Dermis blood vessel endothelial cell (primary cell): ENCODE measurements around the gene CDK11B. TPM values are rescaled to one million over a fixed set of nuclear protein-coding genes. Genes with fewer than 3 reads are reported as not detected.
"Not testable (repeated sequence)": the region's sequence is repeated elsewhere in the genome, so short reads cannot be mapped to it uniquely, and the experiment has no call there.

Experiments used
- DNase-seq: peaks from one replicate; pipeline ENCODE4 v3.0.0; 2010
- total RNA-seq: library from RNA; depleted of rRNA; stranded (reverse); fragments of >200 nt; gene quantifications from 2 replicates; pipeline ENCODE4 v1.2.3, GENCODE V29; 2014

Gene CDK11B
- total RNA-seq: 12.3 and 13.2 TPM in 2 replicates

DNA sequence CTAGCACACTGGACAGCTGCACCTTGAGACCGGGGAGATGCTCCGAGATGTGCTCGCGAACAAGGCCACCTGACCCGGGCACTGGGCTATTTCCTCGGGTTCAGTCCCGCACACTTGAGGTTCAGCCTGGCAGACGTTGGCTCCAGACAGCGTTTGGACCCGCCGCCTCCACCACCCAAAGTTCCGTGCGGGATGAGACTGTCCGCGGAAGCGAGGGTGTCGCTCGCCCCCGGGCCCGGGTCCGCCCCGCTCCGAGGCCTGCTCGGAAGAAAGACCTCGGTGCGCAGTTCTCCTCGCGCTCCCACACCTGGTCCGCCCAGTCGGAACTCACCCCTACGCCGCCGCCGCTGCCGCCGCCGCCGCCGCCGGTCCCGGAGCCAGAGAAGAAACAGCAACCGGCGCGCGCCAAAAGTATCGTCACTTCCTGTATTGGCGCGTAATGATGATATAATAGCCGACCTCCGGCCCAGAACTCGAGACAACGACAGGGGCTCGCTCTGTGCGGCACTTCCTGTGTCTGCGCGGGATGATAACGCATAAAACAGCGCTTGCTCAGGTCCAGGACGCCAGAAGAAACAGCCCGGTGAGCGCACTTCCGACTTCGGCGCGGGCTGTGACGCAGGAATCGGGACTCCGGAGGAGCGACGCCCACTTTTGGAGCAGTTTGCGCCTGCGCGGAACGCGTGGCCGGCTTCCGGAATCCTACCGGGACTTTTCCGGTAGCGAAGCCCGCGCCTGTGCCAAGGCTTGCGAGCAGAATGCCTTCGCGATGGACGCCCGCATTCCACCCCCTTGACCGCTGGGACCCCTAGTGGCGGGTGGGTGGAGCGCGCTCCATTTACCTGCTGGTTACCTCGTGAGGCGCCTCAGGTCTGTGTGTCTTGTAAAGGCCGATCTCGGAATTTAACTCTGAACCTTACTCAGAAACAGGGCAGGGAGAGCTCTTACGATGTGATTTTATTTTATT, at the start of gene CDK11B:
Gene CDK11B, minus strand, starts transcription at position 422 of the 967 bp plus-strand sequence. CDS start 1,519 bp downstream, outside the sequence.
- peak; percentile 98 for DNase-seq

DNA sequence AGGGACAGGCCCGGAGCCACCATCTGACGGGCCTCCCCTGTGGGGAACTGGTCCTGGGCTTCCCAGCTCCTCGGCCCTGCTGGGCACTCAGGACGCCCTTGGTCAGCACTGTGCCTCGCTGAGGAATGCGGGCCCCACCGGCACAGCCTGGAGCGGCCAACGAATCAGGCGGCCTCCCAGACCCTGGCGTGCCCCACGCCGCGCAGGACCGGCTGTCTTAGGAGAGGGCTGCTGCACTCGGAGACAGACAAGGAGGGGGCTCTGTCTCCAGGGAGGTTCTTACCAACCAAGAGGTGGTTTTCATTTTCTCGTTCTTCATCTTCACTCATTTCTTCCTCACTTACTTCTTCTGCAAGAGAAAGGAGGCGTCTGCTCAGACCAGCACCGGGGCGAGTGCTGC, 49.1 kb upstream of the CDK11B start:
- not testable (repeated sequence) for DNase-seq

DNA sequence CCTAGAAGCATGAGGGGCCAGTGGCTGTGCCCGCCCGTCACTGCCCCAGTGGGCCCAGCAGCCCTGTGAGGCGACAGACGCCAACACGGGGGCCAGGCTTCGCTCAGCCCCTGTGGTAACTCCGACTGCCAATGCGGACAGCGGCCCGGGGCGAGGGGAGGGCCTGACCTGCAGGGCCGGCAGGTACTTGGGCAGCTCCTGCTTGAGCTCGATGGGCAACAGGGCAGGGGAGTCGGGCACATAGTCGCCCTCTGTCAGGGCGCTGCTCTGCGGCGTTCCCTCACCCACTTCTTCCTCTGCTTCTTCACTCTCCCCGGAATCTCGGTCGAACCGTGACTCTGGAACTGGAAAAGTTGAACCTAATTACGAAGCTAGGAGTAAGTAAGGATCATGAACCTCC, 48.4 kb upstream of the CDK11B start:
- not testable (repeated sequence) for DNase-seq

DNA sequence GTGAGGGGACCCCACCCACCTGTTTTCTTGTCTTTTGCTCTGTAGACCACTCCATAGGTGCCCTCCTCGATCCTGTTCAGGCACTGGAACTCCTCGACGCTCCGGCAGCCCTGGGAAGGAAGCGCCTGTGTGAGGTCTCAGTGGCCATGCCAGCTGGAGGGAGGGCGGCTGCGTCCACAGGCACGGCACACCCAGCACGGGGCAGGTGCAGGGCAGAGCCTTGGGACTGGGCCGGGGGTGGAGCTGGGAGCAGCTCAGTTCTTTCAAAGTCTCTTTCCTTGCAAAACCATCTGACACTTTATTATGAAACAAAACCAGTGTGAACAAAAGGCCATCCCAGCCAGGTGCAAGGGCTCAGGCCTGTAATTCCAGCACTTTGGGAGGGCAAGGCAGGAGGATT, 46.8 kb upstream of the CDK11B start:
- not testable (repeated sequence) for DNase-seq

DNA sequence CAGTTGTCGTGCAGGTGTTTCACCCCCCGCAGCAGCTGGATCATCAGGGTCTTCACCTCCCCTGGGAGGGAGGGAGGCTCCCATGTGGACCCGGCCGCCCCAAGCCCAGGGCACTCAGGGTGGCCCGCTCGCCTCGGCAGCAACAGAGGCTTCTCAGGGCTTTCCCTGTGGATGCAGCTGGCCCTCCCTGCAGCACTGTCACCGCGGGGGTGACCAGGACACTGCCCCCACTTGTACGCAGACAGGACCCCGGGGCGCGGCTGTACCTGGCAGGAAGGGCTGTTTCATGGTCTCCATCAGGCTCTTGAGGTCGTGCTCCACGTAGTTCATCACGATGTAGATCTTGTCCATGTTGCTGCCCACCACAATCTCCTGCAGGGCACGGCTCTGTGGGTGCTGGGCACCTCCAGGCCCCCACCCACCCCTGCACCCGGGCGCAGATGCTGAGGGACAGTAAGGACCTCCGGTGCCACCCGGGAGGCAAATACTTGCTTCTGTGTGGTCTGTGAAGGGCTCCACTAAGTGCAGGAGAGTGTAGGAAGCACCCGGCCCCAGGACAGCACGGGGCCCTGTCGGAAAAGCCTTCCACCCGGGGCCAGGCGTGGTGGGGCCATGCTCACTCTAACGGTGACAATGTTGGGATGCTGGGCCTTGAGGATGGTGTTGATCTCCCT, 45.6 kb upstream of the CDK11B start:
- not testable (repeated sequence) for DNase-seq

DNA sequence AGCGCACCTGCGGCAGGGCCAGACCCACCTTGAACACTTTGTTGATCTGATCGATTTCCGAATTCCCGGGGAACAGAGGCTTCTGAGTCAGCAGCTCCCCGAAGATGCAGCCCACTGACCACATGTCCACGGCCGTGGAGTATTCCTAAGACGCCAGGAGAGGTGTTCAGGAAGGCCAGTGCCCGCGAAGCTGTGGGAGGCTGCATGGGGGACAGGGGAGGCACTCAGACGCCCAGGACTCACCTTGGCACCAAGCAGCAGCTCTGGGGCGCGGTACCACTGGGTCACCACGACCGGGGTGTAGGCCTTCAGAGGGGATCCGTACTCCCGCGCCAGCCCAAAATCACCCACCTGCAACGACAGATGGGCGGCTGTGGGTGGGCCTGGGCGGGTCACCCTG, 45.0 kb upstream of the CDK11B start:
- no peak for DNase-seq

DNA sequence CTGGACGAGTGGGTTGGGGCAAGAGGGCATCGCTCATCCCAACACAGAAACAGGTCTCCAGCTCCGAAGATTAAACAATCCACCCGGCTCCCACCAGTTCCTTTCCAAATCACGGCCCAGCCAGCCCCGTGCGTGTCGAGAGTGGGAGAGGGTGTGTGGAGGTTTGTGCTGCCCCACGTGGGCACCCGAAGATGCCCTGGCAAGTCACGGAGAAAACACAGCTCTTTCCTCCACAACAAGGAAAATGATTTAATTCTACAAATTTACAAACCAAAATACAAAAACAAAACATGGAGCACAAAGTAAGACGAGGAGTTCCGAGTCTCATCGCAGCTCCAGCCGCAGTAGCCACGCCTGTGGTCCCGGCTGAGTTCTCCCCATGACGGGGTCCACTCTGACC, 43.7 kb upstream of the CDK11B start:
- DNase-seq: not testable (repeated sequence)

DNA sequence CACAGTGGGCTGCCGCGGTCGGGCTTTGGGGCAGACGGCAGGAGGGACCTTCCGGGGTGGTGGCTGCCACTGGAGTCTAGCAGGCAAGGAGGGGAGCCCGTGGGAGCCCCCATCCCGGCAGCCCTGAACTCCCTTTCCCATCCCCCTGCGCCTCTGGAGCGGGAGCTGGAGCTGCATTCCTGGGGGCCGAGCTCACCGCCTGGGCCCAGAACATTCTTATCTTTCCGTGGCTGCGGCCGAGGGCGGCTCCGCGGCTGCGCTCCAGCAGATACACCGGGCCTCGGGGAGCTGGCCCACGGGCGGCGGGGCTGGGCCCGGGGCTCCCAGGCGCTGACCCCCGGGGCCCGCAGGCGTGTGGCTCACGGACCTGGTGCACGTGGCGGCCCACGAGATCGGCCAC, 41.8 kb upstream of the CDK11B start:
- DNase-seq: not testable (repeated sequence)

DNA sequence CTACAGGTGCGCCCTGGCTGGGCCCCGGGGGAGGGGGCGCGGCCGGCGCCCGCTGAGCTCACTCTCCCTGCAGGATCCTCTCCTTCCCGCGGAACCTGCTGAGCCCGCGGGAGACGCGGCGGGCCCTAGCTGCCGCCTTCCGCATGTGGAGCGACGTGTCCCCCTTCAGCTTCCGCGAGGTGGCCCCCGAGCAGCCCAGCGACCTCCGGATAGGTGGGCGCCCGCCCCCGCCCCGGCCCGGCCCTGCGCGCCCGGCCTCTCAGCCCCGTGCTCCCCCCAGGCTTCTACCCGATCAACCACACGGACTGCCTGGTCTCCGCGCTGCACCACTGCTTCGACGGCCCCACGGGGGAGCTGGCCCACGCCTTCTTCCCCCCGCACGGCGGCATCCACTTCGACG, 41.3 kb upstream of the CDK11B start:
- DNase-seq: not testable (repeated sequence)

DNA sequence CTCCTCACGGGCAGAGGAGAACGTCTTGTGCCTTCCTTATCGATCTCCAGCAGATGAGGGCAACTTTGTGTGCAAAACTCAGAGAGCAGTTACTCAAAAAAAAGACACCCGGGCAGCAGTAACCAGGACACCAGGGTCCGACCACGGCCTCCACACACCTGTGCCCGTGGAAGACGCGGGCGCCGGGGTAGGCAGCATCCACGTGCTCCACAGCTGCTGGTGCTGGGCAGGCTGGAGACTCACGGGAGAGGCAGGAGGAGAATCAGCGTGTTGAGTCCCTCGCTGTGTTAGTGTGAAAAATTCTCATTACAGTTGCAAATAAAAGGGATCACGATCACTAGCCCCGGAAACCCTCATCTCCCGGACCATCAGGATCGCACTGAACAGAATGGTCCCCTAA, 40.3 kb upstream of the CDK11B start:
- DNase-seq: not testable (repeated sequence)

DNA sequence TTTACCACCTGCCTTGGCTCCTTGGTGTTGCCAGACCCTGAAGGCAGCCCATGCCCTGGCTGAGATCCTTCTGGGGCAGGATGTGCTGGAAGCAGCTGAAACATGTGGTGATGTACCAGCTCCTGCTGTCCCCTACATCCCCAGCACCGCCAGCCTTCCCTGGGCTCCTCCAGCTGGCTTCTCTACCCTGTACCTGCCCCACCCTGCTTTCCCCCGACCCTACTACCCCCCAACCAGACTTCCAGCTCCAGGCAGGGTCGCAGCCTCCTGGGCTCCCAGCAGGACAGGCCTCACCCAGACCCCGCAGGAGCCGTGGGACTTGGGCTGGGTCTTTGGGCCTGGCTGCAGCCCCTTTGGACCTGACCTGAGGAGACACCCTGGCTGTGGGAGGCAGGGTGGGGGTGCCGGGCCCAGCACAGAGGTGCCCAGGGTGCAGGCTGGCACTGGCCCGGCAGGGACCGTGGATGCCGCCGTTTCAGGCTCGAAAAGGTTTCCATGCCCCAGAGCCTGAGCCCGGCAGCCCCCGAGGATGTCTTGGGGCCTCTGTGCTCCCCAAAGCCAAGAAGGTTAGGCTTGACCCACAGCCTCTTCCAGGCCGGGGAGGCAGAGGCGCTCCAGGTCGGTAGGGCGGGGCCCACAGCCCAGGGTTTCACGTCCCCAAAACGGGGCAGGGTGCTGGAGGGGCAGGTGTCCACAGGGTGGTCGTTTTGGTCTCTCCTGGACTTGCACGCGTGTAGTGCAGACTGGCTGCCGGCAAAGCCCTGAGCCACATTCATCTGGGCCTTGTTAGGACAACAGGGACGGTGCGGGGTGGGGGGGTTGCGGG, 38.8 kb upstream of the CDK11B start:
- DNase-seq: not testable (repeated sequence)

DNA sequence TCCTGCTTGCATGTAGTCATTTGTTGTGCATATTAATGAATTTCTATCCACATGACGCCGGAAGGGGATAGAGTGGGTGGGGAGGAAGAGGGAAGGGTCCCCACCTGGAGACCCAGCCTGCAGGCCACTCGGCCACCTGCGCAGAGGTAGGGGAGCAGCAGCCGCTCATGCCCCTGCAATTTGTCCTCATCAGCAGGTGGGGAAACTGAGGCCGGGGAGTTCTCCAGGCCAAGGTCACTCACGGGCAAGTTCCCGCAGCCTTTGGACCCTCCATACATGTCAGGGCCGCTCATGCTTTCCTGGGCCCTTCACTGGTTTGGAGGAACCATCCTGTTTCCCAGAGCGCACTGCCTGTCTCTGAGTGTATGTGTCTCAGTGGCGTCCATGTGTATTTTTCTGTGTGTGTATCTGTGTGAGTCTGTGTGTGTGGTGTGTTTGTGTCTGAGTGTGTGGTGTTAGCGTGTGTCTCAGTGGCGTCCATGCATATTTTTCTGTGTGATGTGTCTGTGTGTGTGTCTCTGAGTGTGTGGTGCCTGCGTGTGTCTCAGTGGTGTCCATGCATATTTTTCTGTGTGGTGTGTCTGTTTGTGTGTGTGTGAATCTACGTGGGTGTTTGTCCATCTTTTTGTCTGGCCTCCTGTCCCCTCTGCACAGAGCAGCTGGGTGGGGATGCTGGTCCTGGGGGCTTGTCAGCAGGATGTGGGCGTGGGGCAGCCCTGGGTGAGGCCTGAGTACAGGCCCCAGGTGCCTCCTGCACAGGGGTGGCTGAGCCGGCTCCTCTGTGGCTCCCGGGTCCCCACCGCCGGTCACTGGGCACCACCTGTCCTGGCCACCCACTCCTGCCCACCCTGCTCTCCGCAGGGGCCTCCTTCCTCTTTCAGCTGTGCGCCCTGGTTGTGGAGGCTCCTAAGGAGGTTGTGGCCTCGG, 37.9 kb upstream of the CDK11B start:
- DNase-seq: not testable (repeated sequence)

DNA sequence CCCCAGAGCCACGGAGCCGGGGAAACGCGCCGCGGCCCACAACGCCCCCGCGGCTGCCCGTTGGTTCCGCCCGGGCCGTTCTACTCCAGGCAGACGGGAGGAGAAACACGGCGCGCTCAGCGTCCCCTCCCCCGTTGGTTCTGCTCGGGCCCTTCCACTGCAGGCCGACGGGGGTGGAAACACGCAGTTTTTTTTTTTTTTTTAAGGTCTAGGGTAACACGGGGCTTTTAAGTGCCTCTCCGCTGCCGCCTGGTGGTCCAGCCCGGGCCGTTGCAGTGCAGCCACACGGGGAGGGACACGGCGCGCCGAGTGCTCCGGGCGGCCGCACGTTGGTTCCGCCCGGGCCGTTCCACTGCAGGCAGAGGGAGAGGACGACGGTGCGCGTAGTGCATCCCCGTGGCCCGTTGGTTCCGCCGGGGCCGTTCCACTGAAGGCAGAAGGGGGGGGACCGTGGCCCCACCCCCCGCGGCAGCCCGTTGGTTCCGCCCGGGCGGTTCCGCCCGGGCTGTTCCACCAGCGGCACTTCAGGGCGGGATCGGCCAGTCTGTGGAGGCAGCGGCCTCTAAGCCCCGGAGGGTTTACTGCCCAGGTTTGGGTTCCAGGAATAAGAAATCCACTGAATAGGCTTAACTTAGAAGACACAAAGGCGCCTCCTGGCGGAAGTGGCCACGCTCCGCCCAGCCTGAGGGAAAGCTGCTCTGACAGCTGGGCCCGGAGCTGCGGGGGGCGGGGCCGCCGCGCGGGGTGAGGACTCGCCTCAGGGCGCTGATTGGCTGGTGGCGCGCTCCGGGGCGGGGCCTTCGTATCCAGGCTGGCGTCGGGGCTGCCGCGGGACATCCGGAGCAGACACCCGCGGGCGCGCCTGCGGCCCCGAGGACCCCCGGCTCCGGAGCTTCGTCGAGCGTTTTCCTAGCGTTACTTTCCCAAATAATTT, 34.2 kb upstream of the CDK11B start, which contains the start of gene SLC35E2B:
Gene SLC35E2B, minus strand, starts transcription at position 82 of the 934 bp plus-strand sequence. CDS start 16,096 bp downstream, outside the sequence.
- peak; percentile 94 for DNase-seq

DNA sequence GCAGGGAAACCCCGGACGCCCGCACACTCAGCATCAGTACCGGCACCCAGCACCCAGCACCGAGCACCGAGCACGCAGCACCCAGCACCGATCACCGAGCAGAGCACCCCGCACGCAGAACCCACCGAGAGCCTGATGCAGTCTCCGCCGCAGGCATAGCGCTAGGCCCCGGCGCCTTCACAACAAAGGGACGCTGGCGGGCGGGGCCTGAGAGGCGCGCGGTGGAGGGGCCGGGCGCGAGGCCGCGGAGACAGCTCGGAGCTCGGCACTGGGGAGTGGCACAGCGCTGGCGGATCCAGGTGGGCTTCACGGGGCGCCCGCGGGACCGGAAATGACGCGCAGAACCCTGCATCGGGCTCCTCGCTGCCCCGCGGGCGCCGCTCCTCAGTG, 33.5 kb upstream of the CDK11B start:
- peak; percentile 70 for DNase-seq

DNA sequence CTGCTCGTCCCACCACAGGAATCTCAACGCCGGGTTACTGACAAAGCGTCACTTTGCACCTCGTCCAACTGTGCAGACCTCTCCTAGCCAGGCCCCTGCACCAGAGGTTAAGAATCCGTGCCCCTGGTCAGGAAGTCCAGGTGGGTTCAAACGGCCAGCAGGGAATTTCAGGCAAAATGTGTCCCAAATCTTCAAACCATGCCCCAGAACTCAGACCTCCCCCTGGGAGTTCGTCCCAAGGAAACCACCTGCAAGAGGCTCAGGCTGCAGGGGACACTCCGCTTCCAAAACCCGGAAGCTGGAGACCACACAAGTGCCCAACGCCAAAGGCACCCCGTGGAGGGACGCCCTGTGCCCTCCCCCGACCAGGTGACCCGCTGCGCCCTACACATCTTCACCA, 32.6 kb upstream of the CDK11B start:
- DNase-seq: not testable (repeated sequence)

DNA sequence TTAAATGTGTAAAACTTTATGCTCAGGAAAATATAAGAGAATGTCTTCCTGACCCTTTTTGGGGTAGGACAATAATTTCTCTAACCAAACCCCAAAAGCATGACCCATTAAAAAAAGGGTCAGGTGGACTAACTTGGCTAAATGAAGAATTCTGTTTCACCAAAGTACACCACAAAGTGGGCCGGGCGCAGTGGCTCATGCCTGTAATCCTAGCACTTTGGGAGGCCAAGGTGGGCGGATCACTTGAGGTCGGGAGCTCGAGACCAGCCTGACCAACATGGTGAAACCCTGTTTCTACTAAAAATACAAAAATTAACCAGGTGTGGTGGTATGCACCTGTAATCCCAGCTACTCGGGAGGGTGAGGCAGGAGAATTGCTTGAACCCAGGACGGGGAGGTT, 30.7 kb upstream of the CDK11B start:
- not testable (repeated sequence) for DNase-seq

DNA sequence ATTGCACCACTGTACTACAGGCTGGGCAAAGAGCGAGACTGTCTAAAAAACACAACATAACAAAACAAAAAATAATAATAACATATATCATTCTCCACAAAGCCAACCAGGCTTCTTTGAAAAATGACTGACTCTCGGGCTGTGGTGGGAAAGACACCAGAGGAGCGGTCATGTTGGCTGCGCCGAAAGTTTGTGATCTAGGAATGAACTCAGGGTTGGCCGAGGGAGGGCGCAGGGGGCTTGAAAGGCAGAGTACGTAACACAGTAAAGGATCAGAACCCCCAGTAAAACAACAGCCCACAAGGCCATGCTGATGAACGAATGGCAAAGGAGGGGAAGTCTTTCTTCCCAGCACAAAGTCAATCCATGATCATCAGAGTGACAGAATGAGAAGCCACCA, 29.0 kb upstream of the CDK11B start:
- DNase-seq: no peak

DNA sequence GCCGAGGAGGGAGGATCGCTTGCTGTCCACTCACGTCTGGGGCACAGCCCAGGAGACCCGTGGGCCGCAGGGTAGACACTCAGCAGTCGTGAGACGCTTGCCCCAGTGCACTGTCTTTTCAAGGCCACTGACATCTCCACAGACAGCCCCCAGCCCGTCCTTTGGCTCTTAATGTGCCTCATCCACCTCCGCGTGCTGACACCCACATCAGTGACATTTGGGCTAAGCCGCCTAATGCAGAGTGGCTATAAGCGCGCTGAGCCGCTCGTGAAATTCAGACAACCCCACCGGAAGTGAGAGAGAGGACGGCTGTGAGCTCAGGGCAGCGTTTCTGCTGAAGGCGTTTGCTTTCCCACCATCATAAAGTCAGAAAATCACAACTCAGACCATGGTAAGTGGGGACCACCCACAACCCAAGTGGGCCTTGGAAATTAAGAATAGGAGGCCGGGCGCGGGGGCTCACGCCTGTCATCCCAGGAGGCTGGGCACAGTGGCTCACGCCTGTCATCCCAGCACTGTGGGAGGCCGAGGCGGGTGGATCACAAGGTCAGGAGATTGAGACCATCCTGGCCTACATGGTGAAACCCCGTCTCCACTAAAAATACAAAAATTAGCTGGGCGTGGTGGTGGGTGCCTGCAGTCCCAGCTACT, 25.4 kb upstream of the CDK11B start:
- DNase-seq: no peak

DNA sequence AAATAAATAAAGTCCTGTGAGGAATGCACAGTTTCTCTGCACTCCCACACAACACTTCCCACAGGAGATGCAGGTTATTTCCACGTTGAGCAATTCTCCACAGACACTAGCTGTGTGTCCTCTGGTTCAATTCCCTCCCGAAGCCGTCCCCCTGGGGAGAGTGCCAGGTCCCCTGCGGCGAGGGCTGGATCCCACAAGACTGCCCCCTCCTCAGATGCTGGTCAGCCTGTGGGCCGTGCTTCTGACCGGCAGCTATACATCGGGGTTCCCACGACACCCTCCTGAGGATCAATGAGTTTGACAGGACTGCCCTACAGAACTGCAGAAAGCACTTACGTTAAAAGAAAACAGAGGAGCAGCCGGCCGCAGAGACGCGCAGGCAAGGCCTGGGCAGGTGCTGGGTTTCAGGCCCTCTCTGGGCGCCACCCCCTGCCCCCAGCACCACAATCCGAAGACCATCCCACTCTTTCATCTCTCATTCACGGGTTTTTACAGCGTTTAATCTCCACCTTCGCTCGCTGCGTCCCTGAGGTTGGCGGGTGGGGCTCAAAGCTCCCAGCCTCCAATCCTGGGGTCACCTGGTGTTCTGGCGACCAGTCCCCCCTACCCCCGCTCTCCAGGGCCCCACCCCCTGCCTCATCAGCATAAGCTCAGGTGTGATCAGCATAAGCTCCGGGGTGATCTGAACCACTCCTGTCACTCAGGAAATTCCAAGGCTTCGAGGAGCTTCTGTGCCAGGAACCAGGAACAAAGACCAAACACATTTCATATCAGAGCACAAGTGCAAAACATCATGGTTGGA, 24.5 kb upstream of the CDK11B start:
- DNase-seq: no peak
